GM12874 (cell line): ENCODE data around the gene PPP1R12B.

Experiments used
- TF ChIP-seq, protein P1 (sequence below): IDR thresholded peaks from 2 replicates; pipeline ENCODE4 v1.5.1; 2011; ENCODE audit warnings: low read depth, mild to moderate bottlenecking, control low read depth, low read length, moderate library complexity; ENCODE audit not compliant: insufficient read depth

The PPP1R12B gene

DNA sequence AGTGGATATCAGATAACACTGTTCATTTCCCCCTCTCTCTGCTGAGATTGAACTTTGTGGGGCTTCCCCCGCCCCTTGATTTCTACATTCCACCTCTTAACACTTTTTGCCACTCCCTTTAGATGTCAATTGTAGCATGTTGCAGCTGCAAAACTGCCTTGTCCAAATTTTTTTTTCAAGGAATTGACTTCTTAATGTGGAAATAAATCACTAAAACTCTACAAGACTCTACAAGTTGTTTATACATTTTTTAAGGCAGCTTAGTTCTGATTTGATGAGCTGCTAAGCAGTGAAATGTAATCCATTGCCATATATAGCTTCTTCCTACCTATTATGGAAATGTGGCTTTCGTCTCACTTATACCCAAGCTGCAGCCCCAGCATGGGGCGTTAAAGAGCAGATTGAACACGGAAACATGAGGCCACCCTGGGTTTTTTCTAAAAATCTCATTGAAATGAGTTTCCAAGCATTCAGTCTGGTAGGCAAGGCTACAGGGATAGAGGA, 229.6 kb downstream of the PPP1R12B start:
- TF ChIP-seq, protein P1, sequence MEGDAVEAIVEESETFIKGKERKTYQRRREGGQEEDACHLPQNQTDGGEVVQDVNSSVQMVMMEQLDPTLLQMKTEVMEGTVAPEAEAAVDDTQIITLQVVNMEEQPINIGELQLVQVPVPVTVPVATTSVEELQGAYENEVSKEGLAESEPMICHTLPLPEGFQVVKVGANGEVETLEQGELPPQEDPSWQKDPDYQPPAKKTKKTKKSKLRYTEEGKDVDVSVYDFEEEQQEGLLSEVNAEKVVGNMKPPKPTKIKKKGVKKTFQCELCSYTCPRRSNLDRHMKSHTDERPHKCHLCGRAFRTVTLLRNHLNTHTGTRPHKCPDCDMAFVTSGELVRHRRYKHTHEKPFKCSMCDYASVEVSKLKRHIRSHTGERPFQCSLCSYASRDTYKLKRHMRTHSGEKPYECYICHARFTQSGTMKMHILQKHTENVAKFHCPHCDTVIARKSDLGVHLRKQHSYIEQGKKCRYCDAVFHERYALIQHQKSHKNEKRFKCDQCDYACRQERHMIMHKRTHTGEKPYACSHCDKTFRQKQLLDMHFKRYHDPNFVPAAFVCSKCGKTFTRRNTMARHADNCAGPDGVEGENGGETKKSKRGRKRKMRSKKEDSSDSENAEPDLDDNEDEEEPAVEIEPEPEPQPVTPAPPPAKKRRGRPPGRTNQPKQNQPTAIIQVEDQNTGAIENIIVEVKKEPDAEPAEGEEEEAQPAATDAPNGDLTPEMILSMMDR = no peak

DNA sequence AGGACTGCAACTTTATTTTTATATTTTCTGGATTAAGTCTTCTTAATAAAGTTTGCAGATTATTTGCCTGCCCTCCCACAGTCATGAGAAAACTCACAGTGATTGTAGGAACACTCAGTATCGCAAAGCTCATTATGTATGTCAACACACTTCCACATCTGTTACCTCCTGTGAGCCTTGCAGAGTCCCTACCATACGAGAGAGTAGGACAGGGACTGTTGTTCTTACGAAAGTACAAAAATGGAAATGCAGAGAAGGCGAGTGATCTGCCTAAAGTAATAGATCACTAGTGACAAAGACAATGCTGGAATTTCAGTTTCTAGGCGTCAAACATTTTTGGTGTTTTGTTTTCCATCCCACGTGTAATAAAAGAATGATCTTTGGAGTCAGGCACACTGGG, 230.1 kb downstream of the PPP1R12B start:
- TF ChIP-seq, protein P1 = no peak

DNA sequence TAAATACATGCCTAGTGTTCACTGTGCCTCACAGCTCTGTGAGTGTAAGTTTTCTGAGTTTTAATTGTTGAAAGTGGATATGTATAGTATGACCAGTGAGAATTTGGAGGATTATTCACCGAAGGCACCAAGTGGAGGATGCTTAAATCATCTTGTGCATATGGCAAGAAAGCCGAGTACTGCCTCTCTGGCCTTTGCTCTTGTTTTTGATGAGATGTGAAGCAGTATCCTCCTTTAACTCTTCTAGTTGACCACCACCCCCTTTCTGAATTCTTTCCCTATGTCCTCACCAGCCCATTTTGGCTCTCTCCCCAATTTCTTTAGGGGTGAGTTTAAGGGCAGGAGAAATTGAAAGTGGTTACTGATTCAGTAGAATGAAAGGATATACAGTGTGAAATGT, 231.3 kb downstream of the PPP1R12B start:
- TF ChIP-seq, protein P1 = no peak

DNA sequence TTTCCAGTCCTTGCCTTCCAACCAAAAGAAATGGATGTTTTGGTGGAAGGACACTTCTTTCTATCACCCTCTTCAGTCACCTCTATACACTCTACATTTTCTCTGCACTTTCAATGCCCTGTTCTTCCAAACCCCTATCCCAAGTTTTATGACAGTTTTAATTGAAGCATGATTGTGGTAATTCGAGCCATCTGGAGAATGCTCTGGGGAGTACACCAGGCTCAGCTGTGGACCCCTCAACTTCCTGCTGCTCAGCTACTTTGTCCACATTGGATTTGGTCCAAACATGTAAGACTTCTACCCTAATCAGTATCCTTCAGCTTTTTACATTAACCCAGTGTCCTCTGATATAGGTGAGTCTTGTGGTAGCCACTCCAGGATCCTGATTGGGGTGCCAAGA, 232.1 kb downstream of the PPP1R12B start:
- TF ChIP-seq, protein P1 = no peak

DNA sequence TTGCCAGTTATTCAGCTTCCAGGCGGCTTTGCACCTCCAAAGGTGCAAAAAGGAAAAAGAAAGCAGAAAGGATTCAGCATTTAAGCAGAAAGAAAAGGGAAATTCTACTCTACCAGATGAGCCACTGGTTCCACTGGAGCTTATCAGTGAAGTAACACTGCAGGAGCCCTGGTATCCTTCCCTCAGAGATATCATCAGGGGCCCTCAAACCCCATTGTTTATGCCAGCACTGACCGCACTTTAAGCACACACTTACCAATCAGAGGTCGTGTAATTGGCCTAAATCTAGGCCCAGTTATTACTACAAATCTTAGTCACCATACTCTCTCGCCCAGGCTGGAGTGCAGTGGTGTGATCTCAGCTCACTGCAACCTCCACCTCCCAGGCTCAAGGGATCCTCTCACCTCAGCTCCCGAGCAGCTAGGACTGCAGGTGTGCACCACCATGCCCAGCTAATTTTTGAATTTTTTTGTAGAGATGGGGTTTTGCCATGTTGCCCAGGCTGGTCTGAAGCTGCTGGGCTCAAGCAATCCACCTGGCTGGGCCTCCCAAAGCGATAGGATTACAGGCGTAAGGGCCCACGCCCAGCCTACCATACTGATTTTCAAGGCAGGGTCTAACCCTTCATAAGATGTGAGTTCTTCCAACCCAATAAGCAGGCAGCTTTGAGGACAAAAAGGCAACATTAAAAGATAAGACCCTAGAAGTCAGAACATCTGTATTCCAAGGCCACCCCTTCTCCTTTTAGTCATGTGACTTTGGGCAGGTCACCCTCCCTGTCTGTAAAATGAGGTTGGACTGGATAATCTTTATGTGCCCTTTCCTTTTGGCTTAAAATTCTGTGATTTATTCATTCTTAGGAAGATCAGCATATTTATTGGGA, 236.4 kb downstream of the PPP1R12B start:
- TF ChIP-seq, protein P1 = no peak

DNA sequence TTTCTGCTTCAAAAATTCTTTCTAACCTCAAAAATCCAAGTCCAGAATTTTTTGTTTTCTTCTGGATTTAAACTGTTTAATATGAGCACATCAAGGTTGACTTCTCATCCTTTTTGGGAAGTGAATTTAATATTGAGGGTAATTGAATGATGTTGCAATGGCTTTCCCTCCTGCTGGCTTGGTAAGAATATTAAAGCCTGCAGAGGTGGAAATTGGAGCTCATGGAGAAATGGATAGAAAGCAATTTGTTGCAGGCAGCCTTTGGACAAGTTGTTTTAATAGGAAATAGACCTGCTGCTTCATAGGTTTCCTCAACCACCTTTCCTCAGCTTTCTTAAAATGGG, 237.1 kb downstream of the PPP1R12B start:
- TF ChIP-seq, protein P1 = no peak

DNA sequence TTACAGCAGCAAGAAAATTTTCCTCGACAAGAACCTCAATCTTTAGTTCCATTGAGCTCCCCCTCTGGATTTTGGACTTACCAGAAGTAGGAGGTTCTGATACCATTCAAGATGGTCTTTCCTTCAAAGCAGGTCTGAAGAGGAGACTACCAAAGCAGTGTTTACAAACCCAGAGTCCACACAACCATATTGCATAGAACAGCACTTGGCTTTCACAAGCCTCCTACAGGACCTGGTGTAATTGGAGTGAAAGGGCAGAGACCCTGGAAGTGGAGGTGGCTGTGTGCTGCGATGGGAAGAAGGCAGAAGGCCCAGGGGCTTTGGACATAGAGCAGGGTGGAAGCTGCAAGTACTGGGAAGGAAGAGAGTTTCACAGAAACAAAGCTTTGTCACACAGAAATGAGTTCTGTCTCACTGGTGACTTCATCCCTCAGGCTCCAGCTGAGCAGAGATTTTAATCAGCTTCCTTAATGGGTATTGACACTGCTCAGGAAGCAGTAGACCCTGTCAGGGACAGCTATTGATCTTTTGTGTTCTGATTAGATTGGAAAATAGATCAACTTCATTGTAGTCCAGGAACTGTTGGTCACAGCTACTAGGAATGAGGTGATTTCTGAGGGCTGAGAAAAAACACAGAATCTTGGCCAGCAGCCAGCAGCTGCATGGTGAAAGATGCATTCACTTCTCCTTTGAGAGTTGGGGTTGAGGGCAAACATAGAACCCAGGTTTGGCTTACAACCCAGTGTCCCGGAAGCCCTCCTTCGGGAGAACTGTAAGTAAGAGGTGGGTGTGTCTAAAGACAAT, 237.7 kb downstream of the PPP1R12B start:
- TF ChIP-seq, protein P1 = no peak
